HL-60/S4 treated with retinoic acid at 250 ng/mL for 4 days and 3 days (cell line): Measurements from ENCODE around the gene PSMA6.

Source experiments
- in situ Hi-C: fragments of 300-500 bp; cut with MboI; formaldehyde crosslinking; loops from 2 replicates; pipeline ENCODE4 v1.7.0; 2022; ENCODE audit warnings: low sequenced_read_pairs

PSMA6 gene

GRCh38 chr14:35365130-35366055 is 73.2 kb downstream of the PSMA6 start:
- in situ Hi-C loops, result no loop called here

DNA sequence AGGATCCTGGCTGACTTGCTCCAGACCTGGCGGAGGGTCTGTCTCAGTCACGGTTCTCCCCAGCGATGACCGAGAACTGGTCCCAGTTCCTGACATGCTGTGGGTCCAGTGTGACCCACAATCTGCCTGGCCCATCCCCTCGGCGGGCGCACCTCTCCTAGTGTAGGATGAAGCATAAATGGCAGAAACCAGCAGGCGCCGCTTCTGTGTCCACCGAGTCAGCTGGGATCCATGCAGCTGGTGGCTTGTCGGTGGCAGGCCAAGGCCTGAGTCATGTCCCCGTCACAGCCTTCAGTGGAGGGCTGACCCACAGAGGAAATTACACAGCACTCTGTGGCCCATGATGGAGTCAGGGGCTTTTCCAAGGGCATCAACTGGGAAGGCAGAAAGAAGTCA is 73.9 kb downstream of the PSMA6 start:
- in situ Hi-C loops, result no loop called here

- in situ Hi-C loops, result no loop called here
These were observed 74.4 kb downstream of the PSMA6 start for GRCh38 chr14:35366521-35366976.

DNA sequence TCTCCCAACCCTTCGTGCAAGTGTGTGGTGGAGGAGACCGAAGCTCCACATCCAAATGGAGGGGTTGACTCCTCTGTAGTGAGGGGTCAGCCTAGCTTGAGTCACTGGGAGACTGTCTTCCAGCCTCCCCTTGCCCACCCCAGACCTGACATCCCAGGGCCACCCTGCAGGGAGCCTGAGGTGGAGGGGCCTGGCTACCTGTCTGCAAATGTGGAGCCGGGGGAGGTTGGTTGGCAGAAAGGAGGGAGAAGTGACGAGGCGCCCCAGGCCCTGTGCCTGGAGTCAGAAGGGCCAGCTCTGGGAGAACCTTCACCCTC is 74.8 kb downstream of the PSMA6 start:
- in situ Hi-C loops, result no loop called here
